ENCODE data around the gene SLC6A20. TPM values are rescaled to one million over a fixed set of nuclear protein-coding genes. Genes with fewer than 3 reads are reported as not detected.

The SLC6A20 gene
- total RNA-seq, 2 experiments from 2014 or later: not detected

DNA sequence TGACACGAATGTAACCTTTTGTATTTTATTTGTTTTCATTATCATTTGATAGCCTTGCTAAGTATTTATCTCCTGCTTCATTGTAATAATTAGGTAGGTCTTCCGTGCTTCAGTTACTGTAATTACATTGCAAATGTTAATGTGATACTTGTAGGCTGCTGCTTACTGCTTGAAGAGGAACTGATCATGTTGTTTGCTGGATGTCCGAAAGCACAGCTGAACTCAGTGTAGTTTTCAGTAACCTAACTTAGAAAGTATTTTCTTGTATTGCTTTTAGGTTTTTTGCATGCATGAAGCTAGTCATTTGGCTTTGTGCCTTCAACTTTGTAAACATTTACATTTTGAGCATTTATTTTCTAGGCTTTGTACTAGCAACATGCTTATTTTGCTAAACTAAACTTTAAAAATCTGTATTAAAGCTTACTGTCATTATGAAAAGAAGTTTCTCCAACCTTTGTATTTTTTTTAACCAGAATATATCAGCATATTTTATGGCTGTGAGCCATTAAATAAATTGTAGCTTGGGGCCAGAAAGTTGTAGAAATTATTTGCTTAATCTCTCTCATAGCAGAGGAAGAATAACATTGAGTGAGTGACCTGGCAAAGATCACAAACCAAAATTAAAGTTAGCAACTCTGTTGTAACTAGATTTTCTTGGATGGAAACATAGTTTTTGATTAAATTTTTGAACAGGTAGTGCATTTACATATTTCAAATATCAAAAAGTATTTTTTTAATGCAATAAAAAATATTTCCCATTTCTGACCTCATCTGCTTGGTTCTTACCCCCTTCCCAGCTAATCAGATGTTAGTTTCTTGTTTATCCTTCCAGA is 76.5 kb downstream of the SLC6A20 start:
- BruUV-seq (replicated peaks): no TSS peak
- TF ChIP-seq, protein P1, sequence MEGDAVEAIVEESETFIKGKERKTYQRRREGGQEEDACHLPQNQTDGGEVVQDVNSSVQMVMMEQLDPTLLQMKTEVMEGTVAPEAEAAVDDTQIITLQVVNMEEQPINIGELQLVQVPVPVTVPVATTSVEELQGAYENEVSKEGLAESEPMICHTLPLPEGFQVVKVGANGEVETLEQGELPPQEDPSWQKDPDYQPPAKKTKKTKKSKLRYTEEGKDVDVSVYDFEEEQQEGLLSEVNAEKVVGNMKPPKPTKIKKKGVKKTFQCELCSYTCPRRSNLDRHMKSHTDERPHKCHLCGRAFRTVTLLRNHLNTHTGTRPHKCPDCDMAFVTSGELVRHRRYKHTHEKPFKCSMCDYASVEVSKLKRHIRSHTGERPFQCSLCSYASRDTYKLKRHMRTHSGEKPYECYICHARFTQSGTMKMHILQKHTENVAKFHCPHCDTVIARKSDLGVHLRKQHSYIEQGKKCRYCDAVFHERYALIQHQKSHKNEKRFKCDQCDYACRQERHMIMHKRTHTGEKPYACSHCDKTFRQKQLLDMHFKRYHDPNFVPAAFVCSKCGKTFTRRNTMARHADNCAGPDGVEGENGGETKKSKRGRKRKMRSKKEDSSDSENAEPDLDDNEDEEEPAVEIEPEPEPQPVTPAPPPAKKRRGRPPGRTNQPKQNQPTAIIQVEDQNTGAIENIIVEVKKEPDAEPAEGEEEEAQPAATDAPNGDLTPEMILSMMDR (conservative IDR thresholded peaks at IDR 0.05; ENCODE audit: low read length): no peak
- TF ChIP-seq EZH2phosphoT487 (IDR thresholded peaks at IDR 0.05; ENCODE audit: borderline replicate concordance, low read depth, low read length): no peak
- ChIA-PET CTCF (ENCODE audit: unreplicated experiment) (no interaction called here), POLR2A (interaction anchor here (0.7 to 1.2 kb wide), 3 partner anchors 10 to 16 kb away, joined by 3 to 4 read pairs (median 3); no protein-coding TSS in a partner anchor)
- no peaks in the 10 kb centered on the region for H3K9me3 ChIP-seq (ENCODE audit: low read length)
- no peak overlapping the region for H3K4me3 ChIP-seq (ENCODE audit: low read depth, low read length, poor library complexity, severe bottlenecking)
- no peaks in the 10 kb centered on the region for H4K20me1 ChIP-seq (ENCODE audit: insufficient read depth, low read length)
- no peaks in the 10 kb centered on the region for H3K9me2 ChIP-seq (ENCODE audit: insufficient read depth, low read length)
- intact Hi-C loops (cut with micrococcal nuclease; ENCODE audit: unreplicated experiment): no loop called here
- H3K4me2 ChIP-seq (ENCODE audit: low read length): no peak overlapping the region
- no peaks in the 10 kb centered on the region for H3K79me2 ChIP-seq (ENCODE audit: insufficient read depth, low read depth, low read length)
- H3K36me3 ChIP-seq (ENCODE audit: insufficient read depth, low read length): peaks cover 63% of the 10 kb centered on the region
- DNase-seq (ENCODE audit: low spot score): no peak
- H3K4me1 ChIP-seq (ENCODE audit: insufficient read depth, low read length, poor library complexity, severe bottlenecking): no peaks in the 10 kb centered on the region
- H3K27ac ChIP-seq (ENCODE audit: low read depth, low read length, poor library complexity, severe bottlenecking): no peak overlapping the region
- no peak overlapping the region for H2AFZ ChIP-seq (ENCODE audit: low read length)

DNA sequence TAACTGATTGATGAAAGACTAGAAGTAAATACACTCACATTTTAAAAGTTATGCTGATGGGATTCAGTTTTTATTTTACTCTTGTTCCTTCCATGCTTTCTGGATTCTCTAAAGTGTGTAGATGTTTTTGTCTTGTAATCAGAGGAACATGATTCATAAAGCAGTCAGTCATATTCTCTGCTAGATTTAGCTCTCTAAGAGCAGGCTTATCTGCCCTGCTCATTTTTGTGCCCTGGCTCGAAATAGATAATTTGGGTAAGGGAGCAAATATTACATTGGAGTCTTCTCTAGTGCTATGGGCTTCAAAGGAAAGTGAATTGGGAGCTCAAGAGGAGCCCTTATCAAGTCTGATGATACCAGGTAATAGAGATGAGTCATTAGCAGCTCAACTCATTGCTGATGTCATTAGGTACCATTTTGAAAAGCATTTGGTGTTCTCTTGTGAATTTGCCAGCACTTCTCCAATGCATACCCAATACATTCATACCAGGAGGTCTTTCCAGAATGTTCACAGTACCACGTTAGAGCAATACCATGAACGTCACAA is 79.5 kb downstream of the SLC6A20 start:
- Histone ChIP-seq H3K4me1 (ENCODE audit: insufficient read depth, low read length, poor library complexity, severe bottlenecking) (no peaks in the 10 kb centered on the region), H3K79me2 (ENCODE audit: insufficient read depth, low read depth, low read length) (no peaks in the 10 kb centered on the region), H3K36me3 (ENCODE audit: insufficient read depth, low read length) (peaks cover 61% of the 10 kb centered on the region), H3K4me2 (ENCODE audit: low read length) (no peak overlapping the region), H3K9me2 (ENCODE audit: insufficient read depth, low read length) (no peaks in the 10 kb centered on the region), H3K27ac (ENCODE audit: low read depth, low read length, poor library complexity, severe bottlenecking) (no peak overlapping the region), H3K4me3 (ENCODE audit: low read depth, low read length, poor library complexity, severe bottlenecking) (no peak overlapping the region), H4K20me1 (ENCODE audit: insufficient read depth, low read length) (no peaks in the 10 kb centered on the region), H3K9me3 (ENCODE audit: low read length) (no peaks in the 10 kb centered on the region), H2AFZ (ENCODE audit: low read length) (no peak overlapping the region)
- ChIA-PET POLR2A (no interaction called here), CTCF (ENCODE audit: unreplicated experiment) (no interaction called here)
- no peak for TF ChIP-seq EZH2phosphoT487 (IDR thresholded peaks at IDR 0.05; ENCODE audit: borderline replicate concordance, low read depth, low read length)
- TF ChIP-seq, protein P1 (conservative IDR thresholded peaks at IDR 0.05; ENCODE audit: low read length): no peak
- no peak for DNase-seq (ENCODE audit: low spot score)
- BruUV-seq (replicated peaks): no TSS peak
- intact Hi-C loops (cut with micrococcal nuclease; ENCODE audit: unreplicated experiment): no loop called here

DNA sequence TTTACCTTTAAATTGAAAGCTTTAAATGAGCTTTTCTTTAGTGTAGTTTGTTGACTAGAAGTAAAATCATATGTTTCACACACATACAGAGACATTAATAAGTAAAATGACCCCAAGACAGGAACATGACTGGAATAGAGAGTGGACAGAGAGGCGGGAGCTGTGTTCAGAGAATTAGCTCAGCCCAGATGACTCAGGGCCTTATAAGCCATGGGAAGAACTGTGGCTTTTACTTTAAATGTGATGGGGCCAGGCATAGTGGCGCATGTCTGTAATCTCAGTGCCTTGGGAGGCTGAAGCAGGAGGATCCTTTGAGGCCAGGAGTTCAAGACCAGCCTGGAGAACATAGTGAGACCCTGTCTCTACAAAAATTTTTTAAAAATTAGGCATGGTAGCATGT is 80.4 kb downstream of the SLC6A20 start:
- H3K36me3 ChIP-seq (ENCODE audit: insufficient read depth, low read length): peaks cover 67% of the 10 kb centered on the region
- H3K9me2 ChIP-seq (ENCODE audit: insufficient read depth, low read length): no peaks in the 10 kb centered on the region
- no peak overlapping the region for H2AFZ ChIP-seq (ENCODE audit: low read length)
- H3K9me3 ChIP-seq (ENCODE audit: low read length): no peaks in the 10 kb centered on the region
- no peaks in the 10 kb centered on the region for H3K4me1 ChIP-seq (ENCODE audit: insufficient read depth, low read length, poor library complexity, severe bottlenecking)
- H4K20me1 ChIP-seq (ENCODE audit: insufficient read depth, low read length): no peaks in the 10 kb centered on the region
- intact Hi-C loops (cut with micrococcal nuclease; ENCODE audit: unreplicated experiment): no loop called here
- no peak overlapping the region for H3K4me3 ChIP-seq (ENCODE audit: low read depth, low read length, poor library complexity, severe bottlenecking)
- ChIA-PET POLR2A (interaction anchor here (1.2 kb wide), 1 partner anchor 11 kb away, joined by 9 read pairs; no protein-coding TSS in a partner anchor), CTCF (ENCODE audit: unreplicated experiment) (no interaction called here)
- TF ChIP-seq, protein P1 (conservative IDR thresholded peaks at IDR 0.05; ENCODE audit: low read length): no peak
- no peak for TF ChIP-seq EZH2phosphoT487 (IDR thresholded peaks at IDR 0.05; ENCODE audit: borderline replicate concordance, low read depth, low read length)
- no TSS peak for BruUV-seq (replicated peaks)
- H3K4me2 ChIP-seq (ENCODE audit: low read length): no peak overlapping the region
- H3K79me2 ChIP-seq (ENCODE audit: insufficient read depth, low read depth, low read length): no peaks in the 10 kb centered on the region
- DNase-seq (ENCODE audit: low spot score): no peak
- H3K27ac ChIP-seq (ENCODE audit: low read depth, low read length, poor library complexity, severe bottlenecking): no peak overlapping the region

All from OCI-LY7 (cell line).